ACC112 (cell line): ENCODE data around the gene PTPRM.

ENCODE experiments used
- H2AFZ ChIP-seq: fragments of 200-600 bp; sonication (generic); one replicate; pipeline ENCODE4 v1.6.0; 2017; ENCODE audit warnings: antibody characterized with exemption, low read length; ENCODE audit not compliant: unreplicated experiment
- H3K27ac ChIP-seq: fragments of 200-600 bp; sonication (generic); 2 replicates; pipeline ENCODE4 v1.5.1; 2014; ENCODE audit warnings: low read depth, mild to moderate bottlenecking, antibody characterized with exemption, low read length, moderate library complexity
- H3K27me3 ChIP-seq: fragments of 200-600 bp; sonication (generic); 2 replicates; pipeline ENCODE4 v1.6.1; 2014; ENCODE audit warnings: mild to moderate bottlenecking, antibody characterized with exemption, low read length, moderate library complexity, mixed read lengths; ENCODE audit not compliant: insufficient read depth
- H3K36me3 ChIP-seq: fragments of 200-600 bp; sonication (generic); 2 replicates; pipeline ENCODE4 v1.6.1; 2016; ENCODE audit warnings: mild to moderate bottlenecking, antibody characterized with exemption, low read length, moderate library complexity, mixed read lengths; ENCODE audit not compliant: insufficient read depth
- H3K4me1 ChIP-seq: fragments of 200-600 bp; sonication (generic); one replicate; pipeline ENCODE4 v1.6.1; 2016; ENCODE audit warnings: low read length, mixed read lengths; ENCODE audit not compliant: insufficient read depth, unreplicated experiment, control insufficient read depth
- H3K4me3 ChIP-seq: fragments of 200-600 bp; sonication (generic); 2 replicates; pipeline ENCODE4 v1.5.1; 2014; ENCODE audit warnings: mild to moderate bottlenecking, low read depth, low read length
- H3K79me2 ChIP-seq: fragments of 200-600 bp; sonication (generic); one replicate; pipeline ENCODE4 v1.6.0; 2016; ENCODE audit warnings: low read length; ENCODE audit not compliant: control insufficient read depth, unreplicated experiment, insufficient read depth

The PTPRM gene

DNA sequence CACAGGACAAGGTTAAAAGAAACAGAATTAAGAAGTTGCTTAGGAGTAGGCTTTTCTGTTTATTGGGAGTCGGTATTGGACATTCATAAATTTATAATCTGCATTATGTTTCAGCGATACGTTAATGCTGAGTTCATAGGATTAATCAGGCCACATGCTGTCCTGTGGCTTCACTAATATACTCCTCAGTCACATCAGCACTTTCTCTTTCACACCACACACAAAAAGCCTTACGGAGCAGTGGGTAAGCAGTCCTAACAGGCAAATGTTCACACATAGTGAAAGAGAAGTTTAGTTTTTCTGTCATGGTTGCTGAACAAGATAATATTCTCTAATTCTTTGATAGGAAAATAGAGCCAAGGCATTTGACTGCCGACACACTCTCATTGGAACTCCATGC lies 630.4 kb downstream of the PTPRM start:
- H3K36me3 ChIP-seq = no peaks in the 10 kb centered on the region; the same call in 1 of the 2 replicates
- H3K27me3 ChIP-seq = no peaks in the 10 kb centered on the region
- no peaks in the 10 kb centered on the region for H3K4me1 ChIP-seq
- no peak overlapping the region for H2AFZ ChIP-seq
- H3K27ac ChIP-seq = no peak overlapping the region
- no peak overlapping the region for H3K4me3 ChIP-seq
- no peaks in the 10 kb centered on the region for H3K79me2 ChIP-seq

DNA sequence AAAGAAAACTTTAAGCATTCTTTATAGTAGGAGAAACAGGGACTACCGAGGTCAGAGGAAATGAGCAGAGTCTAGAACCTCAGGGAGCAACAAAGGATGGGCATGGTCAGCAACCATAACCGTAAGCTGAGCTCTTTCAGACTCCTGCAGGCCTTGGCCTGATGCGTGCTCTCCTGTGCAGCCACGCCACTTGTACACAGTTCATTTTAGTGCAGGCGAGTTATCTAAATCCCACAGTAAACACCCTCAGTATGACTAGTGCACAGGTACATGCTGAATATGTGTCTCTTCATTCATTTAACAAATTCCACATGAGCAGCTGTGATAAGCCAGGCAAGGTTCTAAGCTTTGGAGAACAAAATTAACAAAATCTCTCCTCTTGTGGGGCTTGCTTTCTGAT lies 640.9 kb downstream of the PTPRM start:
- H3K4me3 ChIP-seq = no peak overlapping the region
- H2AFZ ChIP-seq = no peak overlapping the region
- H3K79me2 ChIP-seq = no peaks in the 10 kb centered on the region
- H3K36me3 ChIP-seq = no peaks in the 10 kb centered on the region
- H3K4me1 ChIP-seq = peaks cover 12% of the 10 kb centered on the region
- no peaks in the 10 kb centered on the region for H3K27me3 ChIP-seq
- H3K27ac ChIP-seq = no peak overlapping the region

DNA sequence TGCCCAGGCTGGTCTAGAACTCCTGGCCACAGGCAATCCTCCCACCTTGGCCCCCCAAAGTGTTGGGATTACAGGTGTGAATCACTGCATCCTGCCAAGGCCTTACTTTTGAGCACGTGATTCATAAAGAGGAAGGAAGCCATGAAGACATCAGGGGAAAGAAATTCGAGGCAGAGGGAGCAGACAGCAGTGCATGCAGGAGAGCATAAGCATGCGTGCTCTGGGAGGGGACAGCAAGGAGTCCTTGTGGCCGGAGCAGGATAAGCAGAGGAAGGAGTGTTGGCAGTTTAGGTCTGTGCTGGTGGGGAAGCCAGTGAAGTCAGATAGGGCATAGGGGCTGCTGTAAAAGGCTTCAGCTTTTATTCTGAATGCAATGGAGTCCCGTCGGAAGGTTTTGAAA lies 641.6 kb downstream of the PTPRM start:
- peaks cover 17% of the 10 kb centered on the region for H3K4me1 ChIP-seq
- H3K36me3 ChIP-seq = no peaks in the 10 kb centered on the region
- H3K27ac ChIP-seq = no peak overlapping the region
- H3K79me2 ChIP-seq = no peaks in the 10 kb centered on the region
- no peak overlapping the region for H2AFZ ChIP-seq
- no peaks in the 10 kb centered on the region for H3K27me3 ChIP-seq
- no peak overlapping the region for H3K4me3 ChIP-seq

DNA sequence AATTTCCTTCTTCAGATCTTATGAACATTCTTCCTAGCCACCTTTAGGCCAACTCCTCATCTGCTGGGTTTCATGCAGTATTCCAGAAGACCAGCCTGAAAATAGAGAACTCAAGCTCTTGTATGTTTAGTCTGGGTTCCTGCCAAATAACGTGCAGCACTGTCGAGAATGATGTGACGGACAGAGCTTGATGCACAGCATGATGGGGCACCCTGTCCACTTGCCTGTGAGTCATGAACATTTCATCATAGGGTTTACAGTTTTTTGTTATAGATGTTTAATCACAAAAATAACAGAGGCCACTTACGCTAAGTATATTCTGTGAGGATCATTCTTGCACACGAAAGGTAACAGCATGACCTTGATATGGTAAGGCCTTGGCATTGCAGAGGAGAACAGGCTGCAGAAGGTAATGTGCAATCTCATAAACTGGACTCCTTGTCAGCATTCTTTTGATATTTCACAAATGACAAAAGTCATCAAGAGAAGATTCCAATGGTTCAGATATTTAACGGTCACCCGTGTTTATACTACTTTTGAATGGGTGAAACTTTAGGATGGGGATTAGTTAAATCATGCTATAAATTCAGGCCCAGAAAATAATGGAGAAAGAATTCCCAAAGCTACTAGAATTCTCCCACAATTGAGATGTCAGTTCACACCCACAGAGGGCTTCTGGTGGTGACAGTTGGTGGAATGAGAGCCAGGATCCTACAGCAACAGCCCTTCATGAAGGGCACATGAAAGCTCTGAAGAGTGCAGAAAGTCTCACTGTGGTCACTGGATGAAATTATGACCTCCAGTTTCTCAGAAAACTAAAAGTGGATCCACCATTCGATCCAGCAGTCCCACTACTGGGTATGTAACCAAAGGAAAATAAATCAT lies 646.0 kb downstream of the PTPRM start:
- H3K4me3 ChIP-seq = peak overlapping the region; percentile 3; the same call in 1 of the 2 replicates
- peak overlapping the region; percentile 74 for H3K27ac ChIP-seq
- H3K4me1 ChIP-seq = peaks cover 17% of the 10 kb centered on the region
- no peaks in the 10 kb centered on the region for H3K27me3 ChIP-seq
- no peaks in the 10 kb centered on the region for H3K79me2 ChIP-seq
- H2AFZ ChIP-seq = no peak overlapping the region
- no peaks in the 10 kb centered on the region for H3K36me3 ChIP-seq

DNA sequence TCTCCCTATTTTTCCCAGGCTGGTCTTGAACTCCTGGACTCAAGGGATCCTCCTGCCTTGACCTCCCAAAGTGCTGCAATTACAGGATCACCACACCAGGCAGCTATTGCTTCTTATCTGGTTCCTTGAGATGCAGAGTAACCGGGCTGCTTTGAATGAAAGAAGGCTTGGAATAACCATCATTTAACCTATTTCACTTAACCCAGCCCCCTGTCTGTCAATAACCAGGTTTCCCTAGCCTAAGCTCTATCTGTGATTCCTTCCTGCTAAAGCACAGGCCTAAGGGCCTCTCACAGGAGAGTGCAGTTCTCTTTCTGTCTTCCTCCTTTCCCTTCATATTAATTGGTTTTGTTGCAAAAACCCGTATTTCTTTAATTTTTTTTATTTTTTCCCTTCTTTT lies 648.6 kb downstream of the PTPRM start:
- H3K27ac ChIP-seq = no peak overlapping the region
- H3K27me3 ChIP-seq = no peaks in the 10 kb centered on the region
- H3K79me2 ChIP-seq = no peaks in the 10 kb centered on the region
- no peaks in the 10 kb centered on the region for H3K36me3 ChIP-seq
- no peak overlapping the region for H3K4me3 ChIP-seq
- no peak overlapping the region for H2AFZ ChIP-seq
- H3K4me1 ChIP-seq = peaks cover 24% of the 10 kb centered on the region

DNA sequence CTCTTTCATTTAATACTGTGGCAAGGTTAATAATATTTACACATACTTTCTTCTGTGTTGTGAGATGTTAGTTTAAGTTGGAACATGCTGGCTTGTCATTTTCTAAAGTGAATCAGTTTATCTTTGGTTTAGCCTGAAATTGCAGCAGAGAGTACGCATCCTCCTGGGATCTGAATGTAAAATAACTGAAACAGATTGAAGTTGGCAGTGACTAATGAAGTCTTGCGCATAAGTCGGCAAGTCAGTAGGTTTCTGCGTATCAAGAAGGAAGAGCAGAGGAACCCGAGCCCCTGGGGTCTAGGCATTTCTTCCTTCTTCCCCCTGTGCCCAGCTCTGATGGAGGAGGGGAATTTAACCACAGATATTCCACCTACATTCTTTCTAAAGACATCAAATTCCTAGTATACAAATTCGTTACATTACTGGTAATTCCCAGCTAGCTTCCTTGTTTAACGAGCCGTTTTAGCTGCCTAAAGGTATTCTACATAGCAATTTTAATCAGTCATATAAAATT lies 650.0 kb downstream of the PTPRM start:
- no peaks in the 10 kb centered on the region for H3K36me3 ChIP-seq
- no peaks in the 10 kb centered on the region for H3K27me3 ChIP-seq
- H2AFZ ChIP-seq = no peak overlapping the region
- peaks cover 20% of the 10 kb centered on the region for H3K4me1 ChIP-seq
- no peak overlapping the region for H3K27ac ChIP-seq
- no peaks in the 10 kb centered on the region for H3K79me2 ChIP-seq
- no peak overlapping the region for H3K4me3 ChIP-seq

DNA sequence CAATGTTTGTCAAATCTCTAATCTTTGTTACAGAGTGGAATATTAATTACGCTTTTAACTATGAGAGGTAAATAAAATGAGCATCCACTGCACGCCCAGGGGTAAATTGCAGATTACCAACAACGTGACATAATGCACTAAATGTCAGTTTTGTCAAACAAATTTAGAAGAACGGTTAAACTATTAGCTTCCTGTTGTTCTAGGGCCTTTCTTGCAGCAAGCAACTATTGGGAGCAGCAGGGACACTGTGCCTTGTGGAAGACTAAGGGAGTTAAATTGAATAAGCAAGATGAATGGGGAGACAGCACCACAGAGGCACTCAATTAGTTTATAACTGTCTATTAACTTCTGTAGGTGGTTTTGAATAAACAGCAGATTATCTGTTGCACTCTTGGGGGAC lies 651.1 kb downstream of the PTPRM start:
- peaks cover 11% of the 10 kb centered on the region for H3K4me1 ChIP-seq
- no peaks in the 10 kb centered on the region for H3K27me3 ChIP-seq
- no peak overlapping the region for H3K27ac ChIP-seq
- H3K4me3 ChIP-seq = no peak overlapping the region
- H3K36me3 ChIP-seq = no peaks in the 10 kb centered on the region
- no peak overlapping the region for H2AFZ ChIP-seq
- H3K79me2 ChIP-seq = no peaks in the 10 kb centered on the region

DNA sequence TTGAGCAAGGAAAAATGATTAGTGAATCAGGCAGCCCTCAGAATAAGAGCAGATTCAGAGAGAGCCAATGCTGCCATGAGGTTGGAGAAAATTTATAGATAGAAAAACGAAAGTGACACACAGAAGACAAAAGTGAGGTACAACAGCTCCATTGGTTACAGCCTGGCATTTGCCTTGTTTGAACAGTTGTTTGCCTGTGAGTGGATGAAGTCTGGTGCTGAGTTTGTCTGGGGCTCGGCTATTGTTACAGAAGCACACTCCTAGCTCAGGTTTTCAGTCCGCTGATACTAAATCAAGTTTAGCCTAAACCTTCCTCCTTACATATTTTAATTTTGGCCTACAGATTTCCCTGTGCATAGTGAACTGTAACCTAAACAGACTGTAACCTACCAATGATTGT lies 654.3 kb downstream of the PTPRM start:
- no peaks in the 10 kb centered on the region for H3K79me2 ChIP-seq
- H3K4me1 ChIP-seq = peaks cover 7% of the 10 kb centered on the region
- H3K27ac ChIP-seq = no peak overlapping the region
- H3K36me3 ChIP-seq = peaks cover 8% of the 10 kb centered on the region
- H3K27me3 ChIP-seq = no peaks in the 10 kb centered on the region
- no peak overlapping the region for H3K4me3 ChIP-seq
- H2AFZ ChIP-seq = no peak overlapping the region

DNA sequence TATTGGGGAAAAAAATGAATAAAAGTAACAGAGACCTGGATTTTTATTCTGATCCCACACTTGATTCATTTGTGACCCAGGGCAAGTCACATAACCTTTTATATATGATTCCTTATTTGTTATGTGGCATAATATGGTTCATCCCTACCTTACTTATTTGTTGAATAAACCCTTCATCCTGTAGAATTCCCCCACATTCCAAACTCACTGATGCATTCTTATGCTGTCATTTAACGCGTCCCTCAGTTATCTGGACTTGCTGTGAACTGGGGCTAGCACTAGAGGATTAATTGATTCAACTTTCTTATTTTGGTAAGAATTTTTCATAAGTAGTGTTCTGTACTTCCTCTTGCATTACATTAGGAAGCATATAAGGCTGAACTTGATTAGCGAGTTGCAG lies 657.5 kb downstream of the PTPRM start:
- H3K27me3 ChIP-seq = no peaks in the 10 kb centered on the region
- peaks cover 4% of the 10 kb centered on the region for H3K4me1 ChIP-seq
- H3K27ac ChIP-seq = no peak overlapping the region
- no peak overlapping the region for H3K4me3 ChIP-seq
- no peaks in the 10 kb centered on the region for H3K79me2 ChIP-seq
- H3K36me3 ChIP-seq = peaks cover 11% of the 10 kb centered on the region
- no peak overlapping the region for H2AFZ ChIP-seq

DNA sequence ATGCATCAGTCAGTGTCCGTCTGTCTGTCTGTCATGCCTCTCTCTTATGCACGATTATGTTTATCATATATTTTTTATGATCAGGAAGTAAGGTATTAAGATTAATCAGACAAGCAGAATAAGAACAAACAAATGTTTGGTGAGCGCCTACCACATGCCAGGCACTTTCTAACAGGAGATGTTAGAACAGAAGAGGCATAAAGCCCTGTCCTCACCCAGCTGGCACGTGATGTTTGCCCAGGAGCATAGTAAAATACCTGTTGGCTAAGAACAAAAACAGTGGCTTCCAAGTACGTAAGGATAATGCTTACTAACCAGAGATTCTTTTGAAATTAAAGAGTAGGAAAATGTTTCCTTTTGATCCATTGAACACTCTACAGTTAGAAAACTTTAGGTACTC lies 661.9 kb downstream of the PTPRM start:
- Histone ChIP-seq H3K79me2 (no peaks in the 10 kb centered on the region), H3K27me3 (no peaks in the 10 kb centered on the region), H3K4me3 (no peak overlapping the region), H2AFZ (no peak overlapping the region), H3K36me3 (peaks cover 11% of the 10 kb centered on the region), H3K4me1 (peaks cover 11% of the 10 kb centered on the region), H3K27ac (no peak overlapping the region)

DNA sequence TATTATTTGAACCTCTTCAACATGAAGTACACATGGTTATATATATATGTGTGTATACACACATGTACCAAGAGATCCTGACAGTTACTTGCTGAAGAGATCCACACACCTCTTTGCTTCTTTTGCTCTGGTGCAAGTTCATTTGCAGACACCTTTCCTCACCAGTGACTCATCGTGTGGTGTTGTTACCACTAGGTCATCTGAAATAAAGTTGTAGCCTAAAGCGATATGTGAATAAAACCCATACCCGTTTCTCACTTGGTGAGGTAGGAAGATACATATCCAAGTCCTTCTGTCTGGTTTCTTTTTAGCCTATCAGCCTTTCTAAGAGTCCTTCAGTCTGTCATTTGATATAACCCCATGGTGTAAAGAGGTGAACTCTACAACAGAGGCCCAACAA lies 662.7 kb downstream of the PTPRM start:
- peaks cover 11% of the 10 kb centered on the region for H3K4me1 ChIP-seq
- H3K27me3 ChIP-seq = no peaks in the 10 kb centered on the region
- no peak overlapping the region for H3K4me3 ChIP-seq
- H2AFZ ChIP-seq = no peak overlapping the region
- H3K27ac ChIP-seq = no peak overlapping the region
- peaks cover 11% of the 10 kb centered on the region for H3K36me3 ChIP-seq
- no peaks in the 10 kb centered on the region for H3K79me2 ChIP-seq
